Neutrophil (primary cell): Measurements from ENCODE around the gene DUSP7.
"Not testable (repeated sequence)": the region's sequence is repeated elsewhere in the genome, so short reads cannot be mapped to it uniquely, and the experiment has no call there.

Source experiments
- H3K27ac ChIP-seq: fragments of 200-600 bp; sonication (generic); 2 replicates; pipeline ENCODE4 v1.5.1; 2016; ENCODE audit warnings: mild to moderate bottlenecking, moderate library complexity
- H3K27me3 ChIP-seq: fragments of 200-600 bp; sonication (generic); 2 replicates; pipeline ENCODE4 v1.6.0; 2016; ENCODE audit warnings: mild to moderate bottlenecking
- H3K36me3 ChIP-seq: fragments of 200-600 bp; sonication (generic); 2 replicates; pipeline ENCODE4 v1.5.1; 2017
- H3K4me1 ChIP-seq, 2 experiments: fragments of 200-600 bp in 1 of 2; sonication (generic) in 1 of 2; 1 replicate in 1 of 2; 2 replicates in 1 of 2; pipeline versions ENCODE4 v1.5.1 to v1.6.1; 2013 to 2016; ENCODE audit warnings: low read depth in 1 of 2, low read length in 1 of 2, mild to moderate bottlenecking in 1 of 2, moderate library complexity in 1 of 2; ENCODE audit not compliant: control insufficient read depth in 1 of 2, insufficient read depth in 1 of 2
- H3K4me3 ChIP-seq, 2 experiments: fragments of 200-600 bp in 1 of 2; sonication (generic) in 1 of 2; 1 replicate in 1 of 2; 2 replicates in 1 of 2; pipeline ENCODE4 v1.5.1; 2013 to 2016; ENCODE audit warnings: low read depth in 1 of 2, low read length in 1 of 2, mild to moderate bottlenecking in 1 of 2, moderate library complexity in 1 of 2
- H3K9me3 ChIP-seq: fragments of 200-600 bp; sonication (generic); 2 replicates; pipeline ENCODE4 v1.5.1; 2016
- TF ChIP-seq, protein P1 (sequence below): fragments of 200-600 bp; sonication (generic); IDR thresholded peaks from 2 replicates; pipeline ENCODE4 v1.5.1; 2016; ENCODE audit warnings: antibody characterized with exemption

Gene DUSP7

DNA sequence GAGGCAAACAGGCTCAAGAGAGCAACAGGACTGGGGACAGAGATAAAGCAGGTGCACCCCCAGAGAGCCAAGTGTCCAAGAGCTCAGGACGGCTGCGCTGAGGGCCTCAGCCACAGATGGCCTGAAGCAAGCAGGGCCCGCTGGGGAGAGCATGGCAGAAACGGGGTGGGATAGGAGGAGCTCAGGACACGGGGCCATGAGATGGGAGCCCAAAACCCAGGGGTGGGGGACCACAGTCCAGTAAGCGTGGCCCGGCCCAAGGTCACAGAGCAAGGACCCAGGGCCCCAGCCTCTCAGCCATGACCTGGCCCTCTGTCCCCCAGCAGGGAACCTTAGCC lies 9.5 kb downstream of the DUSP7 start:
- Histone ChIP-seq H3K36me3 (no peaks in the 10 kb centered on the region), H3K4me3 (no peak overlapping the region), H3K27ac (no peak overlapping the region), H3K9me3 (no peaks in the 10 kb centered on the region), H3K27me3 (no peaks in the 10 kb centered on the region), H3K4me1 (peaks cover 3 to 6% of the 10 kb centered on the region in 2 experiments)
- TF ChIP-seq, protein P1, sequence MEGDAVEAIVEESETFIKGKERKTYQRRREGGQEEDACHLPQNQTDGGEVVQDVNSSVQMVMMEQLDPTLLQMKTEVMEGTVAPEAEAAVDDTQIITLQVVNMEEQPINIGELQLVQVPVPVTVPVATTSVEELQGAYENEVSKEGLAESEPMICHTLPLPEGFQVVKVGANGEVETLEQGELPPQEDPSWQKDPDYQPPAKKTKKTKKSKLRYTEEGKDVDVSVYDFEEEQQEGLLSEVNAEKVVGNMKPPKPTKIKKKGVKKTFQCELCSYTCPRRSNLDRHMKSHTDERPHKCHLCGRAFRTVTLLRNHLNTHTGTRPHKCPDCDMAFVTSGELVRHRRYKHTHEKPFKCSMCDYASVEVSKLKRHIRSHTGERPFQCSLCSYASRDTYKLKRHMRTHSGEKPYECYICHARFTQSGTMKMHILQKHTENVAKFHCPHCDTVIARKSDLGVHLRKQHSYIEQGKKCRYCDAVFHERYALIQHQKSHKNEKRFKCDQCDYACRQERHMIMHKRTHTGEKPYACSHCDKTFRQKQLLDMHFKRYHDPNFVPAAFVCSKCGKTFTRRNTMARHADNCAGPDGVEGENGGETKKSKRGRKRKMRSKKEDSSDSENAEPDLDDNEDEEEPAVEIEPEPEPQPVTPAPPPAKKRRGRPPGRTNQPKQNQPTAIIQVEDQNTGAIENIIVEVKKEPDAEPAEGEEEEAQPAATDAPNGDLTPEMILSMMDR: no peak

DNA sequence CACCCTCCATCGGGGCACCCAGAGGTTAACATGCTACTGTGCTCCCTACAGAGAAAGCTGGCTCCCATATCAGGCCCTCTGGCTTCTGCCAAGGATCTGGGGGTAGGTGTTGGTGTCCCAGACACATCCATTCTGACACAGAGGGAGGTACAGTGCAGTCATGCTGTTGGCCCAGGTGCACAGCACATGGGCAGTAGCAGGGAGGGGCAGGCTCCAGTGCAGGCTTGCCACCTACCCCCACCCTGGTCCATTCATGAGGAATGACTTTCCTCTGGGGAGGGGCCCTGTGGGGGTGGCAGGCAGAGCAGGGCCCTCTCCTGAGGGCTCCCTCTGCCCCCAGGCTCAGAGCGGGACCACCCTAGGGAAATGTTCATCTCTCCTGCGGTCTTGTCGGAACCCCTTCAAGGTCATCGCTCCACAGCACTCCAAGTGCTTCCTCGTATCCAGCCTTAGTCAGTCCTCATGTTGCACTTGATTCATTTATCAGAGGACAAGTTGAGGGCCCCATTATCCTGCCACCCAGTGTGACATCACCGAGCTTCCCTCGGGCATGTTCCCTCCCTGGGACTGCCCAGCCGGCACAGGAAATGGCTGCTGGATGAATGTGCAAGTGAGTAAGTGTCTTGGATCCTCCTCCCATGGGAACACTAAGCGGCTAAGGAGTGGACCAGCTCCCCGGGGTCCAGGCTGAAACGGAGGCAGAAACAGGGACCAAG lies 10.0 kb downstream of the DUSP7 start:
- H3K9me3 ChIP-seq: no peaks in the 10 kb centered on the region
- no peak overlapping the region for H3K4me3 ChIP-seq
- no peaks in the 10 kb centered on the region for H3K27me3 ChIP-seq
- no peaks in the 10 kb centered on the region for H3K36me3 ChIP-seq
- H3K4me1 ChIP-seq: peaks cover 0 to 1% of the 10 kb centered on the region in 2 experiments
- TF ChIP-seq, protein P1: no peak
- H3K27ac ChIP-seq: no peak overlapping the region

DNA sequence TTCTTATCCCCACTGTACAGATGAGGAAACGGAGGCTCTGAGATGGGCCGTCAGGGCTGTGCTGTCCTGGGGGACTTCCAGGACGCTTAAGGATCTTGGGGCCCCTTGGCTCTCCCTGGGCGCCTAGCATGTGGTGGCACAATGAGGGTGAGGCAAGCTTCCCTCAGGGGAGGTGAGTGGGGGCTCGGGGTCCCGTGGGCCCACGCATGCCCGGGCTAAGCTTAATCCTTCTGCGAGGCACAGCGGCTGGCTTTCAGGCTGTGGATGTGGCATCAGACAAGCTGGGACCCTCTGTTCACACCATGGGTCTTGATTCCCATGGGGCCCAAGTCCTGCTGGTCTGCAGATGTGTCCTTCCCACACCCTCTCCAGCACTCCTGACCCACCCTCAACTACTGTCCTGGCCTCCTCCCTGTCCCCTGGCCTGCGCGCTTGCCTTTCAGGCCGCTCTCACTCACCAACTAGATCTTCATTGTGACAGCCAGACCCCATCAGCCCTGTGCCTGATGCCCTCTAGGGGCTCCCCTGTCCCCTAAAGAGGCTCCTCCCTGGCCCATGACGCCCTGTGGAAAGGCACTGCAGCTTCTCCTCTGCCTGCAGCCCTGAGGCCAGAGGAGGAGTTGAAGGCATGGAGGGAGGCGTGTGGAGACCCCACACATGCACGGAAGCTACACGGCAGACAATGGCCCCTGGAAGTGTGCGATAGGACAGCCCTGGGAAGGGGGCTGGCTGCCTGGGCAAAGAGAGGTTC lies 11.3 kb downstream of the DUSP7 start:
- Histone ChIP-seq H3K27me3 (no peaks in the 10 kb centered on the region), H3K36me3 (no peaks in the 10 kb centered on the region), H3K9me3 (no peaks in the 10 kb centered on the region), H3K4me3 (no peak overlapping the region), H3K4me1 (no peaks in the 10 kb centered on the region), H3K27ac (no peak overlapping the region)
- TF ChIP-seq, protein P1: no peak

DNA sequence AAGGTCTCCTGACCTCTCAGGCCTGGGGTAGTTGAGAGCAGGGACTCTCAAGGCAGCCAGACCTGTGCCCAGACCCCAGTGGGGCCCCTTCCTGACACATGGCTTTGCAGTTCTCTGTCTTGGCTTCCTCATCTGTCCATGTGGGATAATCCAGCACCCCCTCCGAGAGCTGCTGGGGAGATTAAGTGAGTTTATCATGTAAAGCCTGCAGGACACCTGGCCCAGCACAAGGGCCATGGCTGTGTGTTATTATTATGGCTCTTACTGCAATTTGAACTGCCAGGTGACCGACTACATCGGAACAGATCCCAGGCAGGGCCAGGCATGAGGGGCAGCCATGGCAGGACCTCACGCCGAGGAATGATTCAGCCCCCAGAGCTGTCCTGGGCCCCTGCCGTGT lies 12.6 kb downstream of the DUSP7 start:
- H3K4me1 ChIP-seq: no peaks in the 10 kb centered on the region
- no peaks in the 10 kb centered on the region for H3K9me3 ChIP-seq
- no peaks in the 10 kb centered on the region for H3K27me3 ChIP-seq
- TF ChIP-seq, protein P1: no peak
- no peak overlapping the region for H3K27ac ChIP-seq
- no peak overlapping the region for H3K4me3 ChIP-seq
- no peaks in the 10 kb centered on the region for H3K36me3 ChIP-seq

DNA sequence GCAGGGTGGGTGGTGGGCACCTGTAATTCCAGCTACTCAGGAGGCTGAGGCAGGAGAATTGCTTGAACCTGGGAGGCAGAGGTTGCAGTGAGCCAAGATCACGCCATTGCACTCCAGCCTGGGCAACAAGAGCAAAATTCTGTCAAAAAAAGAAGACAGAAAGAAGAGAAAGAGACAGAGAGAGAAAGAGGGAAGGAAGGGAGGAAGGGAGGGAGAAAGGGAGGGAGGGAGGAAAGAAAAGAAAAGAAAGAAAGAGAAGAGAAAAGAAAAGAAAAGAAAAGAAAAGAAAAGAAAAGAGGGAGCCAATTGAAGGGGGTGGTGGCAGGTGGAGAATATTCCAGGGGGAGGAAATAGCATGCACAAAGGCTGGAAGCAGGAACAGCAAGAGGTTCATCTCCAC lies 13.3 kb downstream of the DUSP7 start:
- not testable (repeated sequence) for H3K27ac ChIP-seq, H3K4me3 ChIP-seq, H3K4me1 ChIP-seq, H3K9me3 ChIP-seq, H3K27me3 ChIP-seq, H3K36me3 ChIP-seq

DNA sequence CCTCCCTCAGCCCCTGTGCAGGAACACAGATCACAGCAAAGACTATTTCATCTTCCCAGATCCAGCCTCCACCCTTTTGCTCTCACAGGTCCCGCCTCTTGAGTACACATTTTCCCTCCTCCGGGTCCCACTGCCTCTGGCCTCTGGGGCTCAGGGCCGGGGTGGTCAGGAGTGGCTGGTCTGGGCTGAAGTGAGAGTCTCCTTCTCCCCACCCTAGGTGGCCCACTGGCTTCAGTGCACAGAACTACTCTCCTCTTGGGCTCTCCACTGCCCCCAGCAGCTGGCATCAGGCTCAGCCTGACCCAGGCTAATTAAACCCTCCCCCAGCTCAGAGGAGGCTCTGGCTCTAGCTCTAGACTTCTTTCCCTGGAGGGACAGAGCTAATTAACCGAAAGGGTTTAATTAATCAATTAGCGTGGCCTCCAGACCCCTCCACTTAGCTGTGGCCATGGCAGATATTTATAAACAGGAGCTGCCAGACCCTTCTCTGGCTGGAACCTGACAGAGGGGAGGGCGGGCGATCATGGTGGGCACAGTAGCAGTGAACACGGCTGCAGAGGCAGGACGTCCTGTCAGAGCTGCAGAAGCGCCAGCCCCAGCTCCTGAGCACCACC lies 15.1 kb downstream of the DUSP7 start:
- no peak overlapping the region for H3K4me3 ChIP-seq
- no peaks in the 10 kb centered on the region for H3K9me3 ChIP-seq
- no peaks in the 10 kb centered on the region for H3K4me1 ChIP-seq
- no peaks in the 10 kb centered on the region for H3K27me3 ChIP-seq
- TF ChIP-seq, protein P1: no peak
- H3K27ac ChIP-seq: no peak overlapping the region
- no peaks in the 10 kb centered on the region for H3K36me3 ChIP-seq
